COR-L47 (cell line): Measurements from ENCODE around the gene SEZ6.
A peak's percentile ranks its signal among the peaks of the same experiment; 100 is the strongest.

Source experiments
- DNase-seq: peaks from one replicate; lab custom pipeline; 2025; lab: John Stamatoyannopoulos, UW

Gene SEZ6

GRCh38 chr17:29034510-29034909 lies 28.7 kb upstream of the SEZ6 start:
- DNase-seq, result no peak

- DNase-seq, result no peak
Measured at GRCh38 chr17:29032857-29033197, 27.0 kb upstream of the SEZ6 start.

GRCh38 chr17:29032013-29032856 lies 26.4 kb upstream of the SEZ6 start:
- DNase-seq, result no peak

- DNase-seq, result no peak
Measured at GRCh38 chr17:29031488-29031887, 25.7 kb upstream of the SEZ6 start.

- DNase-seq, result no peak
Measured at GRCh38 chr17:29024316-29024952, 18.6 kb upstream of the SEZ6 start.

GRCh38 chr17:29022074-29022473 lies 16.2 kb upstream of the SEZ6 start:
- no peak for DNase-seq

- DNase-seq, result no peak
Measured at GRCh38 chr17:29021226-29021625, 15.4 kb upstream of the SEZ6 start.

- DNase-seq, result no peak
Measured at GRCh38 chr17:29020576-29020975, 14.7 kb upstream of the SEZ6 start.

- peak; percentile 80 for DNase-seq
Measured at GRCh38 chr17:29019475-29020181, 13.8 kb upstream of the SEZ6 start.

GRCh38 chr17:29018788-29019474 lies 13.1 kb upstream of the SEZ6 start:
- DNase-seq, result peak; percentile 47

- DNase-seq, result no peak
Measured at GRCh38 chr17:29016345-29017210, 10.7 kb upstream of the SEZ6 start.

GRCh38 chr17:29014716-29015115 lies 8.9 kb upstream of the SEZ6 start:
- DNase-seq, result no peak

GRCh38 chr17:29012535-29012934 lies 6.7 kb upstream of the SEZ6 start:
- no peak for DNase-seq

GRCh38 chr17:29010586-29010985 lies 4.8 kb upstream of the SEZ6 start:
- DNase-seq, result peak; percentile 82

- peak; percentile 39 for DNase-seq
Measured at GRCh38 chr17:29010129-29010528, 4.3 kb upstream of the SEZ6 start.

GRCh38 chr17:29008591-29008990 lies 2.8 kb upstream of the SEZ6 start:
- DNase-seq, result no peak

GRCh38 chr17:29007860-29008455 lies 2.1 kb upstream of the SEZ6 start:
- no peak for DNase-seq

- DNase-seq, result no peak
Measured at GRCh38 chr17:29007456-29007855, 1.6 kb upstream of the SEZ6 start.

- no peak for DNase-seq
Measured at GRCh38 chr17:29004081-29004692, 1.6 kb downstream of the SEZ6 start.

GRCh38 chr17:29003289-29003688 lies 2.5 kb downstream of the SEZ6 start:
- DNase-seq, result no peak

- no peak for DNase-seq
Measured at GRCh38 chr17:29002811-29003210, 3.0 kb downstream of the SEZ6 start.
